ENCODE measurements around the gene BCO1. TPM values are rescaled to one million over a fixed set of nuclear protein-coding genes. Genes with fewer than 3 reads are reported as not detected.

The BCO1 gene
- total and polyA plus RNA-seq, 3 experiments from 2014 or later, result not detected

GRCh38 chr16:81239367-81240121, 1.1 kb downstream of the BCO1 start:
- no peak overlapping the region for H3K4me3 ChIP-seq (ENCODE audit: low read length)
- DNase-seq, result no peak
- no peaks in the 10 kb centered on the region for H3K4me1 ChIP-seq (ENCODE audit: insufficient read depth, low read length)
- Mint-ChIP-seq H3K27ac (no peak overlapping the region), H3K9me3 (no peaks in the 10 kb centered on the region), H3K4me1 (peaks cover 3 to 18% (median 6%) of the 10 kb centered on the region in 3 donors), H3K27me3 (peaks cover 4 to 5% of the 10 kb centered on the region in 2 donors), H3K36me3 (no peaks in the 10 kb centered on the region), H3K4me3 (no peak overlapping the region)
- no peaks in the 10 kb centered on the region for H3K27me3 ChIP-seq (ENCODE audit: insufficient read depth, low read length, poor library complexity, severe bottlenecking)
- no peak overlapping the region for H3K27ac ChIP-seq (ENCODE audit: low read depth, low read length)
- no peaks in the 10 kb centered on the region for H3K9me3 ChIP-seq (ENCODE audit: low read length)
- H3K36me3 ChIP-seq (ENCODE audit: insufficient read depth, low read length), result no peaks in the 10 kb centered on the region
- ChIA-PET CTCF (no interaction called here), POLR2A (no interaction called here)

GRCh38 chr16:81241706-81242105, 3.2 kb downstream of the BCO1 start:
- POLR2A ChIA-PET, result no interaction called here
- H3K36me3 Mint-ChIP-seq, result no peaks in the 10 kb centered on the region
- no peaks in the 10 kb centered on the region for H3K36me3 ChIP-seq (ENCODE audit: insufficient read depth, low read length)
- H3K27me3 ChIP-seq (ENCODE audit: insufficient read depth, low read length, poor library complexity, severe bottlenecking), result no peaks in the 10 kb centered on the region
- H3K4me1 Mint-ChIP-seq, result peaks cover 3 to 18% (median 6%) of the 10 kb centered on the region in 3 donors
- H3K27ac Mint-ChIP-seq, result no peak overlapping the region
- no peak overlapping the region for H3K4me3 ChIP-seq (ENCODE audit: low read length)
- no peak for DNase-seq
- H3K4me1 ChIP-seq (ENCODE audit: insufficient read depth, low read length), result no peaks in the 10 kb centered on the region
- H3K9me3 ChIP-seq (ENCODE audit: low read length), result no peaks in the 10 kb centered on the region
- H3K9me3 Mint-ChIP-seq, result no peaks in the 10 kb centered on the region
- H3K27ac ChIP-seq (ENCODE audit: low read depth, low read length), result no peak overlapping the region
- peaks cover 4 to 7% of the 10 kb centered on the region in 2 donors for H3K27me3 Mint-ChIP-seq
- CTCF ChIA-PET, result no interaction called here
- no peak overlapping the region for H3K4me3 Mint-ChIP-seq

- H3K4me1 Mint-ChIP-seq, result peaks cover 3 to 15% (median 6%) of the 10 kb centered on the region in 3 donors
- no peaks in the 10 kb centered on the region for H3K9me3 ChIP-seq (ENCODE audit: low read length)
- H3K9me3 Mint-ChIP-seq, result no peaks in the 10 kb centered on the region
- no peaks in the 10 kb centered on the region for H3K36me3 Mint-ChIP-seq
- CTCF ChIA-PET, result no interaction called here
- H3K36me3 ChIP-seq (ENCODE audit: insufficient read depth, low read length), result no peaks in the 10 kb centered on the region
- no peak overlapping the region for H3K4me3 Mint-ChIP-seq
- no peak overlapping the region for H3K27ac Mint-ChIP-seq
- H3K4me3 ChIP-seq (ENCODE audit: low read length), result no peak overlapping the region
- no peaks in the 10 kb centered on the region for H3K4me1 ChIP-seq (ENCODE audit: insufficient read depth, low read length)
- POLR2A ChIA-PET, result no interaction called here
- H3K27ac ChIP-seq (ENCODE audit: low read depth, low read length), result no peak overlapping the region
- H3K27me3 Mint-ChIP-seq, result peaks cover 4 to 16% of the 10 kb centered on the region in 2 donors
- DNase-seq, result no peak
- H3K27me3 ChIP-seq (ENCODE audit: insufficient read depth, low read length, poor library complexity, severe bottlenecking), result no peaks in the 10 kb centered on the region
These were observed 4.6 kb downstream of the BCO1 start for GRCh38 chr16:81242977-81243618.

GRCh38 chr16:81243942-81244341, 5.5 kb downstream of the BCO1 start:
- no peak for DNase-seq
- no peak overlapping the region for H3K4me3 Mint-ChIP-seq
- Histone ChIP-seq H3K36me3 (ENCODE audit: insufficient read depth, low read length) (no peaks in the 10 kb centered on the region), H3K27ac (ENCODE audit: low read depth, low read length) (no peak overlapping the region), H3K9me3 (ENCODE audit: low read length) (no peaks in the 10 kb centered on the region), H3K4me1 (ENCODE audit: insufficient read depth, low read length) (no peaks in the 10 kb centered on the region), H3K4me3 (ENCODE audit: low read length) (no peak overlapping the region), H3K27me3 (ENCODE audit: insufficient read depth, low read length, poor library complexity, severe bottlenecking) (no peaks in the 10 kb centered on the region)
- peaks cover 4 to 16% of the 10 kb centered on the region in 2 donors for H3K27me3 Mint-ChIP-seq
- no peak overlapping the region for H3K27ac Mint-ChIP-seq
- no peaks in the 10 kb centered on the region for H3K9me3 Mint-ChIP-seq
- peaks cover 0 to 6% (median 0%) of the 10 kb centered on the region in 3 donors for H3K4me1 Mint-ChIP-seq
- CTCF ChIA-PET, result interaction anchor here (0.7 kb wide), 1 partner anchor 623 kb away, joined by 4 read pairs; no protein-coding TSS in a partner anchor
- no peaks in the 10 kb centered on the region for H3K36me3 Mint-ChIP-seq
- POLR2A ChIA-PET, result no interaction called here

- ChIA-PET CTCF (no interaction called here), POLR2A (no interaction called here)
- H3K4me1 Mint-ChIP-seq, result no peaks in the 10 kb centered on the region
- H3K27ac Mint-ChIP-seq, result no peak overlapping the region
- no peak overlapping the region for H3K4me3 ChIP-seq (ENCODE audit: low read length)
- no peaks in the 10 kb centered on the region for H3K9me3 Mint-ChIP-seq
- no peak for DNase-seq
- H3K36me3 ChIP-seq (ENCODE audit: insufficient read depth, low read length), result no peaks in the 10 kb centered on the region
- no peaks in the 10 kb centered on the region for H3K36me3 Mint-ChIP-seq
- no peaks in the 10 kb centered on the region for H3K27me3 ChIP-seq (ENCODE audit: insufficient read depth, low read length, poor library complexity, severe bottlenecking)
- no peak overlapping the region for H3K4me3 Mint-ChIP-seq
- peaks cover 4 to 11% of the 10 kb centered on the region in 2 donors for H3K27me3 Mint-ChIP-seq
- H3K4me1 ChIP-seq (ENCODE audit: insufficient read depth, low read length), result no peaks in the 10 kb centered on the region
- H3K9me3 ChIP-seq (ENCODE audit: low read length), result no peaks in the 10 kb centered on the region
- no peak overlapping the region for H3K27ac ChIP-seq (ENCODE audit: low read depth, low read length)
These were observed 13.4 kb downstream of the BCO1 start for GRCh38 chr16:81251871-81252270.

GRCh38 chr16:81253141-81253540, 14.7 kb downstream of the BCO1 start:
- peaks cover 4 to 7% of the 10 kb centered on the region in 2 donors for H3K27me3 Mint-ChIP-seq
- Histone ChIP-seq H3K4me1 (ENCODE audit: insufficient read depth, low read length) (no peaks in the 10 kb centered on the region), H3K27me3 (ENCODE audit: insufficient read depth, low read length, poor library complexity, severe bottlenecking) (no peaks in the 10 kb centered on the region), H3K27ac (ENCODE audit: low read depth, low read length) (no peak overlapping the region), H3K9me3 (ENCODE audit: low read length) (no peaks in the 10 kb centered on the region), H3K36me3 (ENCODE audit: insufficient read depth, low read length) (no peaks in the 10 kb centered on the region), H3K4me3 (ENCODE audit: low read length) (no peak overlapping the region)
- POLR2A ChIA-PET, result no interaction called here
- CTCF ChIA-PET, result no interaction called here
- H3K4me1 Mint-ChIP-seq, result no peaks in the 10 kb centered on the region
- H3K27ac Mint-ChIP-seq, result no peak overlapping the region
- no peaks in the 10 kb centered on the region for H3K36me3 Mint-ChIP-seq
- no peaks in the 10 kb centered on the region for H3K9me3 Mint-ChIP-seq
- DNase-seq, result no peak
- no peak overlapping the region for H3K4me3 Mint-ChIP-seq

- Mint-ChIP-seq H3K27me3 (peaks cover 4 to 6% of the 10 kb centered on the region in 2 donors), H3K9me3 (no peaks in the 10 kb centered on the region), H3K4me3 (no peak overlapping the region), H3K36me3 (no peaks in the 10 kb centered on the region), H3K27ac (no peak overlapping the region), H3K4me1 (no peaks in the 10 kb centered on the region)
- Histone ChIP-seq H3K4me1 (ENCODE audit: insufficient read depth, low read length) (no peaks in the 10 kb centered on the region), H3K36me3 (ENCODE audit: insufficient read depth, low read length) (no peaks in the 10 kb centered on the region), H3K4me3 (ENCODE audit: low read length) (no peak overlapping the region), H3K9me3 (ENCODE audit: low read length) (no peaks in the 10 kb centered on the region), H3K27me3 (ENCODE audit: insufficient read depth, low read length, poor library complexity, severe bottlenecking) (no peaks in the 10 kb centered on the region), H3K27ac (ENCODE audit: low read depth, low read length) (no peak overlapping the region)
- no peak for DNase-seq
- CTCF ChIA-PET, result no interaction called here
- POLR2A ChIA-PET, result no interaction called here
These were observed 16.5 kb downstream of the BCO1 start for GRCh38 chr16:81254922-81255526.

GRCh38 chr16:81259916-81260315, 21.4 kb downstream of the BCO1 start:
- Mint-ChIP-seq H3K27me3 (peaks cover 3 to 4% of the 10 kb centered on the region in 2 donors), H3K4me1 (peaks cover 0 to 4% (median 0%) of the 10 kb centered on the region in 3 donors), H3K9me3 (no peaks in the 10 kb centered on the region), H3K36me3 (no peaks in the 10 kb centered on the region), H3K27ac (no peak overlapping the region), H3K4me3 (no peak overlapping the region)
- no peak overlapping the region for H3K4me3 ChIP-seq (ENCODE audit: low read length)
- no peaks in the 10 kb centered on the region for H3K4me1 ChIP-seq (ENCODE audit: insufficient read depth, low read length)
- H3K36me3 ChIP-seq (ENCODE audit: insufficient read depth, low read length), result no peaks in the 10 kb centered on the region
- ChIA-PET POLR2A (no interaction called here), CTCF (interaction anchor here (0.6 to 1.9 kb wide), 4 partner anchors 31 to 130 kb away, joined by 3 to 5 read pairs (median 4); no protein-coding TSS in a partner anchor)
- no peaks in the 10 kb centered on the region for H3K9me3 ChIP-seq (ENCODE audit: low read length)
- DNase-seq, result no peak
- H3K27me3 ChIP-seq (ENCODE audit: insufficient read depth, low read length, poor library complexity, severe bottlenecking), result no peaks in the 10 kb centered on the region
- no peak overlapping the region for H3K27ac ChIP-seq (ENCODE audit: low read depth, low read length)
